HG03066 (cell line): ENCODE measurements around the gene RARRES1.
"Not testable (repeated sequence)": the region's sequence is repeated elsewhere in the genome, so short reads cannot be mapped to it uniquely, and the experiment has no call there.

ENCODE experiments used
- ATAC-seq: cut with Tn5 transposase; IDR thresholded peaks from one replicate; pipeline ENCODE4 v1.9.1; 2021; ENCODE audit warnings: low read depth; ENCODE audit not compliant: unreplicated experiment

RARRES1 gene

DNA sequence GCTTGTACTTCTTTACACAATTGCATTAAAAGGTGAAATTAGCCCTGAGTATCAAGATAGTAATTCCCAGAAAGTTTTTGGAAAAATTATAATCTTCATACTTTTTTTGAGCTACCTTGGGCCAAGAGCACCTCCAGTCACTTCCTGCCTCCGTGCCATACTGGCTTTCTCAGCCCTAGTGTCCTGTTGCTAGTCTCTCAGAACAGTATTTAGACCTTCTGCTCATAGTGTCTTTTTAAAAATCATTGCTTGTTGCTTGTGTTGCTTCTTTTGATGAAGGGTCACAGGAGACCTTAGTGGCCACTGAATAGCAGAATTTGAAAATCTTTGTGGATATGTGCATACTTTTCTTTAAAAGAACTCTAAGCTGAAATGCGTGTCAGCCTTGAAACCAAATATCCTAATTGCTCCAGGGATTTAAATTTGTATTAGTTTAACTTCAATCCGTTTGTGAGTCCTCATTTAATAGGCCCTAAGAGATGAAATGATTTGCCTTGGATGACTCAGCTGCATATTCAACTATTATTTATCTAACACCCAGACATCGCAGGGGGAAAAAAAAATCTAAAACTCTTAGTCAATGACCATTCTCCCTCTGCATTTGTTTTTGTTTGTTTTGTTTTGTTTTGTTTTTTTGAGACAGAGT, 30.7 kb downstream of the RARRES1 start:
- no peak for ATAC-seq

DNA sequence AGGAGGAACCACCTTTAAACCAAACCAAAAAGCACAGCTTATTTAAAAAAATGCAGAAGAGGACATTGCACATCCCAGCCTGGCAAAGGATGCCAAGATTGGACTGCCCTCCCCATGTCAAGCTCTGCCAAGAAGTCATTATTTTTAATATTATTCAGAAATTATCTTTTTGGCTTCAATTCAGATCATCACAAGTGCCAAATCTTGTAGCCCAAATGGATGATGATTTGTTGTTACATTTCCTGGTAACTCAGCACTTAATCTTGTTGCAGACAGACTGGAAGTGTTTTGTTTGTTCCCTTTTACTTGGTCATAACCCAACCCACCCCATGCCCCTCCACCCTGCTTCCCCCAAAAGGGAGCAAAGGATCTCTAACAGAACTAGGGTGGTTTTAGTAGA, 31.7 kb downstream of the RARRES1 start:
- ATAC-seq = no peak

DNA sequence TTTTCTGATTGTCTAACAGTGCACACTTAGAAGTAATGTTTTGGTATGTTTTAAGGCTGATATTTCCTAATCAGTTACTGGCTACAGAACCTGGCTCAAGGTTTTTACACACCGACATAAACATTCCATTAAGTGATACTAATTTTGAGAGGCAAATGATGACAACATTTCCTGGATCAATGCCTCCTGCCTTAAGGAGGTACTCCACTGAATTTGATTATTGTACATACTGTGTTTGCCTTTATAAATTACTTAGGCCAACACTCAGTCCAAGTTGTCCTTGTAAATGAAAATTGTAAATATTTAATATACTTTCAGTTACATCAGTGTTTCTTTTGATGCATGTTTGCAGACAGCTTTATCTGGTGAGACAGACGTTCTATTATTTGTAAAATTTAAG, 35.6 kb downstream of the RARRES1 start:
- no peak for ATAC-seq

DNA sequence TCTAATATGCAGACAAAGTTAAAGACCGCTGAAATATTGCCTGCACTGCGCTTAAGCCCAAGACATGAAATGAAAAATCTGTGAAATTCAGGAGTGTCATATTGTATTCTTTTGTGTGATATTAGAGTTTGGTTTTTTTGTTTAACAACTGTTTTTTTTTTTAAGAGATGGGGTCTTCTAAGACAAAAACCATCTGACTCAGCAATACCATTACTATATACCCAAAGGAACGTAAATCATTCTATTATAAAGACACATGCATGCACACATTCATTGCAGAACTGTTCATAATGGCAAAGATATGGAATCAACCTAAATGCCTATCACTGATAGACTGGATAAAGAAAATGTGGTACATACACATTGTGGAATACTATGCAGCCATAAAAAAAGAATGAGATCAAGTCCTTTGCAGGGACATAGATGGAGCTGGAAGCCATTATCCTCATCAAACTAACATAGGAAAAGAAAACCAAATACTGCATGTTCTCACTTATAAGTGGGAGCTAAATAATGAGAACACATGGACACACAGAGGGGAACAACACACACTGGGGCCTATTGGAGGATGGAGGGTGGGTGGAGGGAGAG, 38.3 kb downstream of the RARRES1 start:
- not testable (repeated sequence) for ATAC-seq

DNA sequence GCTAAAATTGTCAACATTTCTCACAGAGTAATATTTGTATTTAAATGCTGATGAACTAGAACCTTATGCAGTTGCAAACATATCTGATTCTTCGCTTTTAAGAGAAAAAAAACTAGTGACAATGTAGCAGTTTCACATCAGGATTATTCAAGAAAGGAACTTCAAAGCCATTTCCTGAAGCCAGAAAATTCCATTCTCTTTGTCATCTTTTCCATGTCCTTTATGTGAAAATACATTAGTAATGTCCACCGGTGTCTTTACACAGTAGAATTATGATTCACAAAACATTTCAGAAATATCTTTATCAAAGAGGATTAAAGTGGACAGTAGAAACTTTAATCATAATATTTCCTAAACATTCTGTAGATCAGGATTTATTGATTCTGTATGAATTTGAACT, 47.1 kb downstream of the RARRES1 start:
- no peak for ATAC-seq

DNA sequence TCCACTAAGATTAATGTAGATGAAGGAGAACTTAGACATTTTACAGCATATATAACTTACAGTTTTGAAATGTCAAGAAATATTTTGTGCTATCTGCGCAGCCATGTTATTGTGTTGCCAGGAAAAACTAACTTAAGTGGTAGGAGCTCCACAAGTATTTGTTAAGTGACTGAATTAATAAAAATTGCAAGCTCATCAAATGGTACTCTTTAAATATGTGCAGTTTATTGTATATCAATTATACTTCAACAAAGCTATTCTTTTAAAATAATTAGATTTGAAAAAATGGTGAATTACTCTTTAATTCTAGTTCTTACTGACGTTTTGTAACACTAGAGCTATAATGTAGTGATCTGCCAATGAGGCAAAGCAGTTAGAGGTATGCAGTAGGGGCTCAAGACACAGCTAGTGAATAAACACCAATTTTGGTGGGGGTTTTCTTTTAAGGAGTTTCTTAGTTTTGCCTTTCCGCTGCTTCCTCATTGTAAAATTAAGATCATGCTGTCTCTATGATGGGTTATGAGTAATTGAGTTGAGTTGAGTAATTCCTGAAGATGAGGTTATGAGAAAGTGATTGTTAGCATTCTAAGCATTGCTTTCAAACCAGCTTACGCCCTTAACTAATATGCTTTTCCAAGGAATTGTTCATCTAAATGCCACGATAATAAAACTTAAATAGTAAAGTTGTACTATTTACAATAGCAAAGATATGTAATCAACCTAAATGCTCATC, 48.9 kb downstream of the RARRES1 start:
- no peak for ATAC-seq

DNA sequence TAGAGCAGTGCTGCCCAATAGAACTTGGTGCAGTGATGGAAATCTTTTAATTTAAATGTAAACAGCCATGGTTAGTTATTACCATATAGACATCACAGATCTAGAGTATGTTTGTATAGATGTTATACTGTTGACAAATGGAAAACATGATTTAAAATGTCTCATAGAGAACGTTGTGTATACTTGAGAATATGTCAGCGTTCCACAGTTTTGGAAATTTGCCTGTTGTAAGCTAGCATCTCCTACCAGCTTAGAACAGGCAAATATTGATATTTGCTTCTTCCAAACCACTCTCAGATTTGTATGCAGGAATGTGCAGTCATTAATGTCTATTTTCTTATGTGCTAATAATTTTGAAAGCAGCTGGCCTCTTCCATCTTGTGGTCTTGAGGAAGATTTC, 51.4 kb downstream of the RARRES1 start:
- no peak for ATAC-seq

DNA sequence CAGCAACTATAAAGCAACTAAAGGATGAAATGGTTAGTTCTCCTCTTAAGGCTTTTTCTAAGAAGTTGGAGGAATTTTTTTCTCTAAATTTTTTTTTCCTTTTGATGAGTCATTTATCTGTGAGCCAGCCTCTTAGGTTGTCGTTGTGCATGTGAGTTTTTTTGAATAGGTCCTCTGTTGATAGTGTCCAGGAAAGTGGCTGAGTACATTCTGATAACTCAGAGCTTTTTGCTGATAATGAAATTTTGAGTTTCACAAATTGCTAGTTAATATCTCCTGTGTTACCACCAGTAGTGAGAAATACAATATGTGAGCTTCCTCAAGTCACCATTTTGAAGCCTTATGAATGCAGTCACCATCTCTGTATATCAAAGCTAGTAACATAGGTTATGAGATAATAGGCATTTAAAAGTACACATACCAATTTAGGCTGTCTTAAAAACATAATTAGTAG, 52.7 kb downstream of the RARRES1 start:
- ATAC-seq = no peak

DNA sequence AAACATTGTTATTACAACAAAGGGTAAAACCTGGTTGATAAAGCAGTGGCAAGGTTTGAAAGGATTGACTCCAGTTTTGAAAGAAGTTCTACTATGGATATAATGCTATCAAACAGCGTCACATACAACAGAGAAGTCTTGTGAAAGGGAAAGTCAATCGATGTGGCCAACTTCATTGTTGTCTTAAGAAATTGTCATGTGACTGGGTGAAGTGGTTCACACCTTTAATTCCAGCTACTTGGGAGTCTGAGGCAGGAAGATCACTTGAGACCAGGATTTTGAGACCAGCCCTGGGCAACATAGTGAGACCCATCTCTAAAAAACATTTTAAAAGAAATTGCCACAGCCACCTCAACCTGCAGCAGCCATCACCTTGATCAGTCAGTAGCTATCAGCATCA, 53.6 kb downstream of the RARRES1 start:
- no peak for ATAC-seq

DNA sequence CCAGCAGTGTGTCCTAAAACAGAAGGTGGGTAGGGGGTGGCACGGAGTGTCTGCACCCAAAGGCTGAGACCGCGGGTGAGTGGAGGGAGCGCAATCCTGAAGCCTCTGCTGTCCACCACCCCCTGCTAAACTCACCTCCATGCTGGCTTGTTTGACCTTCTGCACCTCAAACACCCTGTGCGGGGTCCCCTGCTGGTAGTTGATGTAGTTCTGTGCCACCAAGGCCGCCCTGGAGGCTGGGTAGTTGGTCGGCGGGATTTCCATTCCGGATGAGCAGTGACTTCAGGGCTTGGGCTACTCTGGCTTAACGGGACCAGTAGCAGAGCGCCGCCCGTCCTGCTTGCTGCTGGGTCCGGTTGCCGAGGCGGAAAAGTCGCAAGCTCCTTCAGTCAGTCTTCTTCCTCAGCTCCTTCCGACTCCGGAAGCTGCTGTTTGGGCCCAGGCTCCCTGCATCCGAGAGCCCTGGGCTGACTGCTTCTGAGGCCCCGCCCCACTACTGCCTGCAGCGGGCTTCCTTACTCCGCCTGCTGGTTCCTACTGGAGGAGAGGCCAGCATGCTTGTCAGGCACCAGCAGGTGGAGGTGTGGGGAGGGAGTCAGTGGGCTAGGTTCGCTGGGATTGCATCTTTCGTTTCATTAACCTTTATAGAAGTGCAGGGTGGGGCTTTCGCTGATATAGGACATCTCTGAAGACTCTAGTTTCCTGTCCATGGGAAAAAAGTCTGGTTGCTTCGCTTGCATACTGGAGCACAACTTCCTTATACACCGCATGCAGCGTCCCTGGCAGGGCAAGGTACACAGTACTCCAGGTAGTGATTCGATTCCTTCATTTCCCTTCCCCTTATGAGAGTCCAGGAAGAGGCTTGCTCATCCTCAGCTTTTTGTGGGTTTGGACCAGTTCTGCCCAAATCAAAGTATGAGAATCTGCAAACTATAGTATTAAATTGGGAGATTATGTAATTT, 59.8 kb downstream of the RARRES1 start, which contains the start of gene LXN:
TSS of gene LXN (minus strand) at position 434 of the 962 bp plus-strand sequence. CDS start at position 264, 170 bp downstream.
- ATAC-seq = peak; percentile 99

DNA sequence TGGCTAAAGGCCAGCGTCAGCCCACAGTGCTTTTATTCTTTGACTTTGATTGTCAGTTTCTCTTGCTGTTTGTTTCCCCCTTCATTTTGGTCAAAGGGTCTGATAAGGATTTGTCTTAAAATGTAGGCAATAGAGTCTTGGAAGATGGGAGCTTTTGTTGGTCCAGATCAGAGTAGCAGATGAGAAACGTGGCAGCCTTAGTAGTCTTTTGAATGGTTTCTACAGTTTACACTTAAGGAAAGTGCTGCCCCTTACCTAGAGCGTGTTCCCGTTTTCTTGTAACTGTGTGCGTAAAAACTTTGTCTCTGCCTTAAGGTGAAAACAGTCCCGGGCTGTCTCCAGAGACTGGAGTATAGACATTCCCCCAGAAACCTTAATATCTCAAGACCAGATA, 60.4 kb downstream of the RARRES1 start:
- no peak for ATAC-seq

DNA sequence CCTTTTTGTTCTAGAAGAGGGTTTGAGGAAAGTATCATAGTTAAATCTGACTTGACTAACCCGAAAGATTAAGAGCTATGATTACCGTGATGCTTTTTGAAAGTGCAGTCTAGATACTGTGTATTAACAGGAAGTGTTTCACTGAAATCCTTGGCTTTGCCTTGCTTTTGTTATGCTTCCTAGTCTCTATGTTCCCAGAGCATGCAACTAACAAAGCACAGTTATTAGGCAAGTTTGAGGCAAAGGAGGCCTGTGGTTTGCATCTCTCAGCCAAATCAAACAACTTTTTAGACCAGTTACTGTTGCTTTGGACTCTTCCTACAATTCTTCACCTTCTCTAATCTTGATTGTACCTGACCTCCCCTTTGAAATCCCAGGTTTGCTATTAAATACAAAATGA, 63.8 kb downstream of the RARRES1 start:
- ATAC-seq = no peak

DNA sequence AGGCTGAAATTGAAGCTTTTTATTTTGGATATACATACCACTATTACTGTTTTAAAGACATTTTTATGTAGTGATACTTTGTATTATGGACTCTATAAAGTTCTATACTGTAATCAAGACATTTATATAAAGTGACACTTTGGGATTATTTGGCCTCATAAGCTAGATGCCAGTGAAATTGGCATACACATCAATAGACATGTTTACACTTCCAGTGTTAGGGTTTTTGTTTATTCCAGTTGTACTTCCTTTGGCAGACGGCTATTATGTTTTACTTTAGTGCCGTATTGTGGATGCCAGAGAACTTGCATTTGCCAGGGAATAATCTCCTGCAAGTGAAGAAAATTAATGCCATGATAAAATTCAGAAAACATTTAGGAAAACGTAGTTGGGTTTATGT, 65.8 kb downstream of the RARRES1 start:
- no peak for ATAC-seq

DNA sequence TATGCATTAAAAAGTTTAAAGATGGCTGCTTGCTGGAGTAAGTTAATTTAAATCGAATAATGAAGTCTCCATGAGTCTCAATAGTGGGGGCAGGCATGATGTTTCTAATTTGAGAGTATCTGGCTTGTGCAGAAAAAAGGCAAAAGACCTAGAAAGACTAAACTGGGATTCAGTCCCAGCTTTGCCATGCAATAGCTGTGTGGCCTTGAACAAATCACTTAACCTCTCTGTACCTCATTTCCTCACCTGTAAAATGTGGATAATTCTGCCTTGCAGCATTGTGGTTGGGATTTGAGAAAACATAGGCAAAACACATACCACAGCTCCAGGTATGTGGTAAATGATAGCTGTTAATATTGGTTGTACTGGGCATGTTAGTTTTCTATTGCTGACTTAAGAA, 68.4 kb downstream of the RARRES1 start:
- no peak for ATAC-seq

DNA sequence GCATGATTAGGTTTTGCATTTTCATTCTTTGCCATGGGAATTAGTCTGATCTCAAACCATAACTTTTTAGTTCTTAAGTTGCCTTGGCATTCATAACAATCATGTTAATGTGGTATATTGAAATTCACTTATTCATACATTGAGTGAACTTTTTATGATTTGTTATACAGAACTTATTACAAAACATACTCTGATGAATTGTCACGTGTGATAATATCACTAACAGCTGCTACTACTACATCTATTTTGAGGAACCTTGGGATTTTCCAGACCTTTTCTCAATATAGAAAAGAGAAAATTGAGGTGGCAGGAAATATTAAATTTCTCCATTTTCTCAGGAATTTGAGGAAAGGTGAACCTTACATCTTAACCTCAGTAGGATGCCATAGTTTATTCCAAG, 69.0 kb downstream of the RARRES1 start:
- no peak for ATAC-seq

DNA sequence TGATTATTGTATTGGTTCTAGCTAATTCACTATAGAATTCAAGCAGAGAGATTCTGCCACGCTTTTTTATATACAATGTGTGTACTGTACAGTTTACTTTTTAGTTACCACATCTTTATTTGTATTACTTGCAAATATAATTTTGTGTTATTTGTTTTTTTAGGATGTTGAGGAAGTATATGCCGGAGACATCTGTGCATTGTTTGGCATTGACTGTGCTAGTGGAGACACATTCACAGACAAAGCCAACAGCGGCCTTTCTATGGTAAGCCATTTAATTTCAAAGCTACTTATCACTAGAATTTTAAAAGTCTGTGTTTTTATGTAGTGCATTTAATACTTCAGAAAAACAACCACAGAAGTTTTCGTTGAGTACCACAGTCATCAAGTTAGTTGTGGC, 71.5 kb downstream of the RARRES1 start:
- no peak for ATAC-seq

DNA sequence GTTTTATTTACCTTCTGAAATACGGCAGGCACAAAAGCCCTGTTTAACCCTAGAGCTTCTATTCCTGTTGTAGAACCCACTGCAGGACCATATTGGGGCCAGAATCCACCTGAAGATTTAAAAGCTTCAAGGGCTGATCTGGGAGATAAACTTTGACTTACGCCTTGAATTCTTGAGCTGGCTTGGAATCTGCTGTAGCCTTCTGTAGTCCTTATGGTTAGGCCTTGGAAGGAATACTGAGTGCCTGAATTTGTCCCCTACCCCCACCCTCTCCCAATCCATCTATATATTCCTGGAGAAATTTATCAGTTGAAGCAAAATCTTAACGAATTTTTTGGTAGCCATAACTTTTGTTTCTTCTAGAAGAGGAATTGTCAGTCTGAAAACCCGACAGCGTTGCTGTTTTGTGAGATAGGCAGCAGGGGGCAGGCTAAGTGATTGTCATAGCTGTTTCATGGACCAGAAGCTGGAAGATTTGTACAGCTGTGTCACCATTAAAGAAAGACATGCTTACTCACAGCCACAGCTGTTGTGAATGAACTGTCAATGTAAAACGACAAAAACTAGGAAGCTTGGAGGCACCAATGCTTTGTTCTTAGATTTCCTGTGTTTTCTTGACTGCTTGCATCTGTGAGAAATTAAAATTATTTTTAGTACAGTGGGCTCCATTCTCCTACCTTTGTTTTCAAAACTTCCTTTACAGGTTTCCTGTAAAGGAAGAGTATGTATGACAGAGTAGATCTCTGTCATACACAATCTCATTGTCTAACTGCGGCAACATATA, 72.6 kb downstream of the RARRES1 start:
- peak; percentile 90 for ATAC-seq

DNA sequence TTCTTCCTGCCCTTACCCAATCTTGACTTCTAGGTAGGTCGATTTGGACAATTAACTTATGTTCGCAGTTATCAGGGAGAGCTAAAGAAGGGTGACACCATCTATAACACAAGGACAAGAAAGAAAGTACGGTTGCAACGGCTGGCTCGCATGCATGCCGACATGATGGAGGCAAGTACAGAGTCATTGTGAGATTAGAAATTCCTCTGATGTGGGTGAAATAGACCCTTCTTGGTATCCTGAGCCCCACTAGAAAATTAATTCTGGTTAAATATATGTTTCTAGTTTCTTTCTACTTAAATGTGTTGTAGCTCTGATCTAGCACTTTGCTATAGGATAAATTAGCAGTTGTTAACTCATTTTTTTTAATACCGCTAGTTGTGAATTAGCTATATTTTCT, 73.4 kb downstream of the RARRES1 start:
- no peak for ATAC-seq

DNA sequence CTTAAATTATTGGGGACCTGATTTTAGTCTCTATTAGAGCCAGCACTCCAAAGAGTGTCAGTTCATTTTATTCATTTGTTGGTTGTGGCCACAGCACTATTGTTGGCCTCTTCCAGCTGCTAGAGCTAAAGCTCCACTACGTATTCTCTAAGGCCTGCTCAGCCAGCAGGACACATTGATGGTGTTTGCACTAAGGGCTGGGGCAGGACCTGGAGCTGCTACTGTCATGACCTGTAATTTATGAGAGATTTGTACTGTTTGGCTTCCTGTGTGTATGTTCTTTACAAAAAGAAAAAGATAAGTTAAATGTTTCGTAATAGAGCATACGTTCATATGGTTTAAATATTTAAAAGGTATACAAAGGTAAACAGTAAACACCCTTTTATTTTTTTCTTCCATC, 79.8 kb downstream of the RARRES1 start:
- ATAC-seq = no peak

DNA sequence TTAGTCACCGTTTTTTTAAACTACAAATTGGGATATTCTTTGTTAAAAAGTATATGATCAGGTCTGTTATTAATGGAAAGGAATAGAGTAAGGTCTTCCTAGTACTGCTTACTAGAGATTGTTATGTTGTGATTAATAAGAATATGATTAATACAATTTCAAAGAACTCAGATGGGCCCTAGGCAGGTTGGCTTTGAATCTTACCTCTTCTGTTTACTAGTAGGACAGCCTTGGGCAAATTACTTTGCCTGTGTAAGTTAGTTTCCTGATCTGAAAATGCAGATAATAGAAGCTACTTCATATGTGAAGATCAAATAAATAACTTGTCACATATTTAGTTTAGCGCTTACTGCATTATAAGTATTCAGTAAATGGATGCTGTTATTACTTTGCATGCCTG, 81.1 kb downstream of the RARRES1 start:
- no peak for ATAC-seq
